Measurements from ENCODE around the gene FRMD3.

The FRMD3 gene

GRCh38 chr9:83346655-83347420, 191.4 kb downstream of the FRMD3 start:
- no peak for TF ChIP-seq CTCF (IDR thresholded peaks at IDR 0.05; ENCODE audit: low read depth, low read length, missing control alignments)
- DNase-seq (ENCODE audit: extremely low read depth, low read depth) = no peak

GRCh38 chr9:83343366-83343999, 194.7 kb downstream of the FRMD3 start:
- TF ChIP-seq CTCF (IDR thresholded peaks at IDR 0.05; ENCODE audit: low read depth, low read length, missing control alignments) = no peak
- H3K4me3 ChIP-seq (replicated peaks; ENCODE audit: low read depth, low read length) = no peak overlapping the region
- DNase-seq (ENCODE audit: extremely low read depth, low read depth) = no peak

More at GRCh38 chr9:83346655-83347420, 191.4 kb downstream of the FRMD3 start:
- H3K4me3 ChIP-seq (replicated peaks; ENCODE audit: low read depth, low read length) = no peak overlapping the region

- no peak for DNase-seq (ENCODE audit: extremely low read depth, low read depth)
- TF ChIP-seq CTCF (IDR thresholded peaks at IDR 0.05; ENCODE audit: low read depth, low read length, missing control alignments) = no peak
Measured at GRCh38 chr9:83342731-83343130, 195.5 kb downstream of the FRMD3 start.

GRCh38 chr9:83342006-83342405, 196.2 kb downstream of the FRMD3 start:
- no peak overlapping the region for H3K4me3 ChIP-seq (replicated peaks; ENCODE audit: low read depth, low read length)
- DNase-seq (ENCODE audit: extremely low read depth, low read depth) = no peak
- no peak for TF ChIP-seq CTCF (IDR thresholded peaks at IDR 0.05; ENCODE audit: low read depth, low read length, missing control alignments)

More at GRCh38 chr9:83342731-83343130, 195.5 kb downstream of the FRMD3 start:
- no peak overlapping the region for H3K4me3 ChIP-seq (replicated peaks; ENCODE audit: low read depth, low read length)

- no peak for DNase-seq (ENCODE audit: extremely low read depth, low read depth)
- no peak overlapping the region for H3K4me3 ChIP-seq (replicated peaks; ENCODE audit: low read depth, low read length)
- no peak for TF ChIP-seq CTCF (IDR thresholded peaks at IDR 0.05; ENCODE audit: low read depth, low read length, missing control alignments)
Measured at GRCh38 chr9:83340451-83340850, 197.8 kb downstream of the FRMD3 start.

- no peak for TF ChIP-seq CTCF (IDR thresholded peaks at IDR 0.05; ENCODE audit: low read depth, low read length, missing control alignments)
- no peak overlapping the region for H3K4me3 ChIP-seq (replicated peaks; ENCODE audit: low read depth, low read length)
- DNase-seq (ENCODE audit: extremely low read depth, low read depth) = no peak
Measured at GRCh38 chr9:83339435-83339834, 198.8 kb downstream of the FRMD3 start.

All from HFF-Myc (cell line).